GM19452 (cell line): Measurements from ENCODE around the gene RRP9.
A peak's percentile ranks its signal among the peaks of the same experiment; 100 is the strongest.

Experiments
- ATAC-seq: cut with Tn5 transposase; IDR thresholded peaks from one replicate; pipeline ENCODE4 v1.9.1; 2021; ENCODE audit not compliant: unreplicated experiment

Gene RRP9

DNA sequence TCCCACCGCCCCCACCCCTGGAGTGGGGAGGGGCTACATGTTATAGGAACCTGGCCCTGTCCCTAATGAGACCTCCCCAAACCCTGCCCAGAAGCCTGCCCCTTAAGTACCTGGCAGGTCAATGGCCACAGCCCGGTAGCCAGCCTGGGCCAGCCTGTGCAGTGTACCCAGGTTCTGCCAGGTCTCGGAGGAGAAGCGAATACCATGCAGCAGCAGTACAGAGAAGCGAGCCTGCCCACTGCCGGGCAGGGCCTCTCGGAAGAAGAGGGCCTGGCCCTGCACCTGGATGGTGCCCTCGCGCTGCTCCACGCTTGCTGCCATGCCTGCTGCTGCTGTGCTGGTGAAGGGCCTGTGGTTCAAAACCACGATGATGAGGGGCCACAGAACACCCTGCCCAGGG lies 29.6 kb upstream of the RRP9 start:
- no peak for ATAC-seq

DNA sequence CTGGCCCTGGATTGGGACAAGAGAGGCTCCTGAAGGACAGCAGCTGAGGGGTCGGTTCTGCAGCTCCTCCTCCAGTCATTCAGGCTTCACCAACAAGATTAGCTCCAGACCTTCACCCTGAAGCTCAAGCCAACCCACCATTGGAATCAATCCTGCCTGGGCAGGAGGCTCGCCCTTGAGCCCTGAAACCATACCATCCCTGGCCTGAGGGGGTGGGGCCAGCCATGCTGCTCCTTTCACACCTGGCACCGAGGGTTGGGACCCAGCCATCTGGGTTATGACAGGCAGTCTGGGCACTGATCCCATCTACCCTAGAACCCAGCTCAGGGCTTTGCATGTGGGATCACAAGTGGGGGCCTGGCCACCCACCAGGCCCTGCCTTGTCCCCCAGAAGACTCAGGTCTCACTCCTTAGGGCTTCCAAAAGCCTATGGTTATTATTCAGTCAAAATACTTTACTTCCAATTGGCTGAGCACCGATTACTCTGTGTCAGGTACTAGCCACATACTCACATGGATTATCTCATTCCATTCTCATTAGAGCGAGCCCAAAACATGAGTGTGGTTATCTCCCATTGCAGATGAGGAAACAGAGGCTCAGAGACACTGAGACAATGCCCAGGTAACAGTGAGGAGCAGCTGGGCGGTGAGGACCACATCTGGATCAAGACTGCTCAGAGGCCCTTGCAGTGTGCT lies 29.0 kb upstream of the RRP9 start:
- no peak for ATAC-seq

DNA sequence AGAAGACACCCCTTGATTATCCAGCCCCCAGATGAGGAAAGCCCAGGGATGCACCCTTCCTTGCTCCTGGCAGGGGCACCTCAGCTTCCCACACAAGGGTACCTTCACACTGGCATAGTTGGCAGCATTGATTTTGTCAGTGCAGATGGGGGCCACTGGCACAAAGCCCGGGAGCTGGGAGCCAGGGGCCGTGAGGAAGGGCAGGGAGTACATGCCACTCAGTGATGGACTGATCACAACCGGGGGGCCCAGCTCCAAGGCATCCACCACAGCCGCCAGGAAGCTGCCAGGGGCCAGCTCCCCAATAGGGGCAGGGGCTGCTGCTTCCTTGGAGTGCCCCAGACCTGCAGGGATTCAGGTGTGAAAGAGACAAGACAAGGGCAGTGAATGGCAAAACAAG lies 28.1 kb upstream of the RRP9 start:
- no peak for ATAC-seq

DNA sequence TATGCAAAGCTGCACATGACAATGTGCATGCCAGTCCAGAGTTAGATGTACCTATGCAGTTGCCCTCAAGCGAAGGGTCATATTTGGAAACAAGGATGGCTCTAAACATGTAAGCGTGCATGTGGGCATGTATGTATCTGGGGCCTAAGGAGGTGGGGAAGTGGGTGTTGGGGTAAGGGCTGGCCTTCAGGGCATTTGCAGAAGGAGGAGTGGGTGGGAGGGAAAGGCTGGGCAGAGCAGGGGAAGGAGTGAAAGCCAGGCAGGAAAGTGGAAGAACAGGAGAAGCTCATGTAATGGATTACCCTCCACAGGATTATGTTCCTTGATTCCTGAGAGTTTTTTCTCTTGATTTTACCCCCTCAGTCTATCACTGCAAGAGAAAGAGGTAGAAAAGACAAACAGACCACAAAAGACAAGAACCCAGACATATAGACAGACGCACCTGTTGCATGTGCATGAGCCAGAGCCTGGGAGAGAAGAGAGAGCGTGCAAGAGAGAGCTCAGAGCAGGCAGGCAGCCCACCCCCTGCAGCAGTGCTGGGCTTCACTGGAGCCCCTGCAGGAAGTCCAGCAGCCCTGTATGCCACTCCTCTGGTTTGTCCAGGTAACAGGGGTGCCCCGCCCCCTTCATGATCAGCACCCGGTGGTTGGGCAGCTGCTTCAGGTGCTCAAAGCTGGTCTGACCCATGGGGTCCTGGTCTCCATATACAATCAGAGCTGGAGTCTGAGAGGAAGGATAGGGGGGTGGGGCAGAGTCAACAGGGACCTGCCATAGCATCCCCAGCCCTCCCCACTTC lies 27.4 kb upstream of the RRP9 start:
- ATAC-seq: no peak

DNA sequence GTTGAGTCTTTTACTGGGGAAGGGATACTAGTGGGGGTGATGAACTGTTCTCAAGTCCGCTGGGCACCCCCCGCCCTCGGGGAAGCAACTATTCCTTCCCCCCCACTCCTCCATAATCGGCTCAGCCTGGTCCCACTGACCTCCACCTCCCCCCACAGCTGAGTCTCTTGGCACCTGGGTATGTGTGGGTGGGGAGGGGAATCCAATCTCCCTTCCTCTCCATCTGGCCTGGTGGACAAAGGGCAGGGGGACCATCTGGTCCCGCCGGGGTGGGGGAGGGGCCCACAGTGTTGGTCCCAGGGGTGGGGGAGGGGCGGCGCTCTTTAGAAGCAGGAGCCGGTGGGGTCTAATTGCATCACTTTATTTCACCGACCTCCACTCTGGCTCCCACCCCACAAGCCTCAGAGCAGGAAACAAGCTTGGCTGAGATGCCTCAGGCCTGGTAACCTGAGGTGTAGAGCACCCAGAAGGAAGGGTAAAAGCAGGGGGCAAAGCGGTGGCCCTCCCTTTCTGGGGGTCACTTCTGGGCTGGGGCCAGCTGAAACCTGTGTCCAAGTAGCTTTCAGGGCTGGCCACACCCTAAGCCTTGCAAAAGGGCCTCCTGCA lies 26.6 kb upstream of the RRP9 start:
- no peak for ATAC-seq

DNA sequence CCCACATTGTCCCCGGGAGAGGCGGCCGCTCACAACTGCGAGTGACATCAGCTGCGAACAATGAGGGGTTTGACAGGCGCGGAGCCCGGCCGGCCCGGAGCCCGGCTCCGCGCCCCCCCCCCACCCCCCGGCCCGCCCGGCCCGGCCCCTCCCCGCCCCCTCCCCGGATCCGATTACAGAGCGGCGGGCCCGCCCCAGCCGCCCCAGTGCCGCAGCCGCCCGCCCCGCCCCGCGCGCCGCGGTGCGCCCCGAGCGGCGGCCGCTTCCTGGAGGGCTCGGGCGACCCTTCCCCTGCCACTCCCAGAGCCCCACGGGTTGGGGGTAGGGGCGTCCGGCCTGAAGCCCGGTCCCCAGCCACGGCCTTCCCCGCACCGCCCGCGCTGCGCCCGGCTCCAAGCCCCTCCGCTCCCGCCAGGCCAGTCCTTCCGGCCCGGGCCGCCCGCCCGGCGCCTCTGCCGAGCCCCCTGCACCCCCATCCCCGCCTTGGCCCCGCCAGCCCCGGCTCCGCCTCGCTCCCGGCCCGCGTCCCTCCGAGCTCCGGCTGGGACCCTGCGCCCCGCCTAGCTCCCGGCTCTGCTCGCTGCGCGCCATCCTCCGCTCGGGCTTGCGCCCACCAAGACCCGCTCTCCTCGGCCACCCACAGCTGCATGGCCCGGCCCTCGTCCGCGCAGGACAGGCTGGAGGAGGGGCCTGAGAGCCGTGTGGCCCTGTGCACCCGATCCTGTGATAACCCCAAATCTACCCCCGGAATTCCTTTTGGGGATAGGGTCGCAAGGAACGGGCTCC lies 25.9 kb upstream of the RRP9 start, which contains the start of gene PCBP4:
PCBP4 (minus strand) TSS at position 71 of the 786 bp plus-strand sequence. CDS start 6,214 bp downstream, outside the sequence.
- peak; percentile 55 for ATAC-seq

DNA sequence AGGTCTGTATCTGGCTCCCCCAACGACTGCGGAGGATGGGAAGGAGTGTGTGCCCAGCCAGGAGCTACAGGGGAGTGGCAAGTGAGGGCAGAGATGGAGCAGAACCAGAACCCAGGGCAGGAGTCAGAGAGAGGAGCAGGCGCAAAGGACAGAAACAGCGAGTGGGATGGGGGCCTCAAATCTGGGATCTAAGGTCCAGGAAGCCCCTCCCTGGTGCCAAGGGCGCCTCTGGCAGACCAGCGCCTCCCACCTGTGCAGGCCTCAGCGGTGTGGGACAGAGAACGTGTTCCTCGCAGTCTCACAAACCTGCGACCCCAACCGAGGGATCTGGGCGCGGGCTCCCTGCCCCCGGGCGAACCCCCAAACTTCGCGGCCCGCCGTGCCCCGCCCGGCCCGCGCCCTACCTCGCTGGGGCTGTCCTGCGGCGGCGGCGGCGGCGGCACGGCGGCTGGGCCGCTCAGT lies 25.2 kb upstream of the RRP9 start:
- no peak for ATAC-seq

DNA sequence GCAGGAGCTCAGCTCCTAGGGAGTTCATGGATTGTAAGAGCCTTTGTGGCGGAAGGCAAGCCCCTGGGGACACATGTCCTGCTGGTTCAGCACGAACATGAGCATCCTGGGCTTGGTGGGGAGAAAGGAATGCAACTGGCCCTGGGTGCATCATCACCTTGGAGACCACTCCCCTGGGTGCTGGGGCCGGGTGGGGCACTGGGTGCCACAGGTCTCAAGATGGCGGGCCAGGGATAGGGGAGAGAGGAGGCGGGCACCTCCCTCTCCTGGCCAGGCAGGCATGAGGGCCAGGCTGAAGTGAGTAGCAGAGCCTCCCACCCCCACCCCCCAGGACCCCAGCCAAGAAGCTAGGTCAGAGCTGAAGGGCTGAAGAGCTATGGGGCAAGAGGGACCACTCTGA lies 24.8 kb upstream of the RRP9 start:
- no peak for ATAC-seq

DNA sequence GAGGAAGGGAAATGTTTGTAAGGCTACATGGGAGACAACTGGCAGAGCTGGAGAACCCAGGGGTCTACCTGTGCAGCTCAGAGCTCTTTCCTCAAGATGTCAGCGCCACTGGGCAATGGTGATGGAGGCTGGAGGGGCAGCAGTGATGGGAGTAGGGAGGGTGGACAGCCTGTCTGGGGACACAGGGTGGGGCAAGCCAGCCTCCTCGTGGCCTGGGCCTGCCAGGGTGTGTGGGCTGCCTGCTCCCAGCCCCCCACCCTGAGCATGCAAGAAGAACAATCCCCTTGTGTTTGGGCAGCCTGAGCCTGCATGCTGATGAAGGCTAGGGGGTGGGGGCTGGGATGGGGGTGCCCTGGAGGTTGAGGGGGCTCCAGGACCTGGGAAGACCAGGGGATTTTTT lies 24.3 kb upstream of the RRP9 start:
- ATAC-seq: no peak

DNA sequence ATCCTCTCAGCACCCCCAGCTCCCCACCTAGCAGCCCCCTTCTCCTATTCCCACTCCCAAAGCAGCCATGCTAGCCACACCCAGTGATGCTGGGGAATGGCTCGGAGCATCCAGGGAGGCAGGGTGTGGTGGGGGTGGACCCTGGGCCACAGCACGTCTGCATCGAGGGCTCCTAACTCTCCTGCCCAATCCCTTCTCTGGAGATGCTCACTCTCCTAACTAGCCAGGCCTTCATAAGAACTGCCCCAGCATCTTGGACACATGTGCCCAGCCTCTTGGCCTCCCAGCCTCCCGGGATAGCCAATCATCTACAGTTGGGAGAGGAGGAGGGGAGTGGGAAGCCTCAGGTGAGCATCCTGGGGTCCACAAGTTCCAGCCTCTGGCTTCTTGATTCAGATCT lies 22.8 kb upstream of the RRP9 start:
- no peak for ATAC-seq

DNA sequence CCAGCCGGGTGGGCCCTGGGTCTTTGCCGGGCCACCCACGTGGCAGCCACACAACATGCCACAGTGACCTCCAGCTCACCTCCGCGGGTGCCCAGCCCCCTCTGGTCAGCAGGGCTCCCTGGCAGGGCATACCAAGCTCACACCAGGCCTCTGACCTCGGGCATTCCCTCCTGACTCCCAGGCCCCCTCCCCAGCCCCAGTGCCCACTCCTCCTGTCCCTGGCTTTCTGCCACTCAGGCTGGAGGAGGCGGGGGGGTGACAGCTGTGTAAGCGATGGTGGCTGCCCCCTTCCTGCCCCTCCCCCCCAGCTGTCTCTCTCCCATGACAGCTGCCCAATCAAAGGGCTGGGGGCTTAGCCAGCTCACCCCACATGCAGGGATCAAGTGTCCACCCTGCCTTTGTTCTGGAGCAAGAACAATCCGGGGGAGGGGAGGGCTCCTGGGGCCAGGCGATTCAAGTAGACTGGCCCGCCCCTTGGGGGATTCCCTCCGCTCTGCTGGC lies 22.3 kb upstream of the RRP9 start:
- ATAC-seq: no peak

DNA sequence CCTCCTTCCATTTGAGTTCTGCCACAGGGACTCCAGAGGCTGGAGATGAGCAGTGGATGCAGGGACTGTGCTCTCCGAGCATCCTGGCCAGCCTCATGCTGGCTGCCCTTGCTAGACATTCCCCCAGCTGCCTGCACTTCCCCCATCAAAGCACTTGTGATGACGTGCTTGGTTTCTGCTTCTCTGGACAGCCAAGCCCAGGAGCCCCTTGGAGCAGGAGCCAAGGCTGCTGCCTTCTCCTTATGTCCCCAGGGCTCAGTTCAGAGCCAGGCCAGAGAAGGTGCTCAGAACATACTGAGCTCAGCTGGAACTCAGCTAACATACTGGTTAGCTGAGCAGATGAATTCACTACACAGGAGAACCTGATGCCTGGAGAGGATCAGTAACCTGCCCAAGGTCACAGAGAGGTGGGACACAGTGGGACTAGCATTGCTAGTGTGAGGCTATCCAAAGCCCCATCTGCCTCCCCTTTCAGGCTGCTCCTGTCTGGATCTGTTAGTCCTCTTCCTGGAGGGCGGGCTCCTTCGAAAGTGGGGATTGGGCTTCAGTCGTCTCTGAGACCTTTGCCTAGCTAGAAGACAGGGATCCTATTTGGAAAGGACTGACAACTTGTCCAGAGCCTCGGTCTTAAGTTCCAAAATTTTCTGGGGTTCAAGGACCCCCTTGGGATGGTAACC lies 21.3 kb upstream of the RRP9 start:
- ATAC-seq: no peak

DNA sequence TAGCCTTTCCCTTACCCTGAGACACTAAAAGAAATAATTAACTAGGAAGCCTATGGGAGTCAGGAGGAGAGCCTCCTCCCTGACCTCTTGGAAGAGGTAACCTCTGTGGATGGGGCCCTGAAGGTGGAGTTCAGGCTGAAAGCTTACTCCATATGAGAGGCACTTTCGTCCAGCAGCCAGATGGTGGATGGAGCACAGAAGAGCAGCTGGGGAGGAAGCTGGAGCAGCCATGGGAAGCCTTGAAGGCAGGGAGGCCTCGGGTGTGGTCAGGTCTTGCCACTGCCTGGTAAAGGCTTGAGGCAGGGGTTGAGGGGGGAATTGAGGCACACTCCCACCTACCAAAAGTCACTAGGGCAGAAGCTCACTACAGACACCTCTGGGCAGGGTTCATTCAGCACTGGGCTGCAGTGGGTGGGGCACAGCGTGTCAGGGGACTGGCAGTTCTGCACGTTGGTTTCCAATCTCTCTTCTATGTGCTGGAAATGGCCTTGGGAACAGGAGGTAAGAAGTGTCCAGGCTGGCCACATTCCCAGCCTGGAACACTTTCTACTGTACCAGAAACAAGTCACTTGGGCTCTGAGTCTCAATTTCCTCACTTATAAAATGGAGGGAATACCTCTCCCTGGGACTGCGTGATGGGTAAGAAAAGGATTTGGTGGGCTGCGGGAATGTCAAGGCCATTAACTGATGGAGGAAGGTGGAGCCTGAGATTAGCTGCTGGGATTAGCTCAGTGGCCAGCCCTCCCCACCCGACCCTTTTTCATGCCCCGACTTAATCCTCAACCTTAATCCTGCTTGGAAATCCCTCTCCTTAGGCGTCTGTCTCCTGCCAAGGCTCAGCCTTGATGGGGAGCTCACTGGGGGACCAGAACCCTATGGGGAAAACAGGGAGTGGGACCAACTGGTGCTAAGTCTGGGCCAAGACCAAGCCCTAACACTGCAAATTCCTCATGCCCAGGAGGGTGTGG lies 20.2 kb upstream of the RRP9 start:
- ATAC-seq: no peak

DNA sequence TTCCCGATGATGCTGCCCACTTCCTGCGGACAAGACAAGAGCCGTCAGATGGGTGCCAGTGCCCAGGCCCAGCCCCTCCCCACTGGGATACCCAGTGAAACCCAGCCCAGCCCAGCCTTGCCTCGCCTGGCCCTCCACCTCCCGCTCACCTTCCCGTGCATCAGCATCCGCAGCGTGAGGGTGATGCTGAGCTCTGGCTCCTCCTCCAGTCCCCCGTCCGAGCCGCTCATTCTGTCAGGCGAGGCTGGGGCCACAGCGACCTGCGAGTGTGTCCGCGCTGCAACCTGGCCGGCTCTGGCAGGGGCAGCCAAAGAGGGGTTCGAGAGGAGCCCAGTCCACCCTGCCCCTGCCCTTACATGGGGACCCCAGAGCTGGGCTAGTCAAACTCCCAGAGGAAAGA lies 19.3 kb upstream of the RRP9 start:
- no peak for ATAC-seq

DNA sequence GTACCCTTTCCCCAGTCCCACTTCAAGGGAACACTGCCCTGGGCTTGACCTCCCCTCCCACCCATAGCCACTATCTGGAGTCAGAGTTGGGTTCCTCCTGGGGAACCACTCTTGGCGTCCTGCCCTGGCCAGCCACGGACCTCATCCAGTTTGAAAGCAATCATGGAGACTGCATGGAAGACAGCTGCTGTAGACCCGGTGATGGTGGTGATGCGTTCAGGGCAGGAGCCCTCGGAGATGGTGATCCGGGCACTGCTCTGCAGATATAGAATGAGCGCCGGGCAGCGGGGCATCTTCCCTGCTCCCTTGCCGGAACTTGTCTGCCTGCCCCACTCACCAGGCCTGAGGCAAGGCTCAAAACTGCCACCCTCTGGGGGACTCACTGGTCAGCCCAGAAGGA lies 18.7 kb upstream of the RRP9 start:
- ATAC-seq: no peak

DNA sequence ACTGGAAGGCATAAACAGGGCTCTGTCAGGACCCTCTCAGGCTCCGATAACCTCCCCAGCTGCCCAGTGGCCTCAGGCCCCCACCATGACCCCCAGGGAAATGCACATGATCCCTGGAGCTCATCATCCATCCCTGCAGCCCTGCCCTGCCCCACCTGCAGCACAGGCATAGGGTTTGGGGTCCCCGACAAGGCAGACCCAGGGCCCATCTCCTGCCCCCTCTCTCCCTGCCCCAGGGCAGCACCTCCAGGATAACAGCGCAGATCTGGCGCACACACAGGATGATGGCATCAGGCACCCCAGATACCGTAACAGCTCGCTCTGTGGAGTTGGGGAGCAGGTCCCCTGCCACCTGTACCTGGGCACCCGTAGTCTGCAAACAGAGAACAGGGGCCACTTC lies 17.9 kb upstream of the RRP9 start:
- ATAC-seq: no peak

DNA sequence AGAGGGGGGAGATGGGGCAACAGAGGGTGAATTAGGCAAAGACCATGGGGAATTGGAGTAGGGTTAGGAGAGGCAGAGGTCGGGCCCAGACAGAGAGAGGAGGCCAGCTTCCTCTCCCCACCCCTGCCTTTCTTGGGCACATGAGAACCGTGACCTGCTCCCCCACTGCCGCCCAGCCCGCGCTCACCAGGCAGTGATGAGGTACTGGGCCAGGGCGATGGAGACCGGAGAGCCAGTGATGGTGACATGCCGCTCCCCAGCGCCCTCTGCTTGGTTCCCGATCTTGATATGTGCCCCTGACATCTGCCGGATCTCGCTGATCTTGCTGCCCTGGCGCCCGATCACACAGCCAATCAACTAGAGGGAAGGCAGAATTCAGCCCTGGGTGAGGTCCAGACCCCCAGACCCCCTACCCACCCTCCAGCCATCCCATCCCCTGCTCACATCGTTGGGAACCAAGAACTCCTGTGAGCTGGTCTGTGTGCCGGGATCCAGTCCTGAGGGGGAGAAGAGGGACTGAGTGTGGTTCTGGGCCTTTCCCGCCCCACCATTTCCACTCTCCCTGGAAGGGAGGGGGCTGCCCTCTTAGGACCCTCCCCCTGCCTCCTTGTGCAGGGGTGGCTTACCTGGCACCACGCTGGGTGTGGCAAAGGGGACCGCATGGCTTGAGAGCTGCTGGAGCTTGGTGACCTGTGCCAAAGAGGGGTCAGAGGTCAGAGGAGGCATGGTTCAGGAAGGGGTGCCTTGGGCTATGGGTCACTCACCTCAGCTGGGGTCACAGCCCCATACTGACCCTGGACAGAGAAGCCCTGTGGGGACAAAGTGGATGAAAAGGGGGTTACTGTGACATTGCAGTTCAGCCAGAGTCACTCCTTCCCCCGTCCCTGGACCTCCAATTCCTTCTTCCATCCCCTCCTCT lies 17.2 kb upstream of the RRP9 start:
- no peak for ATAC-seq

DNA sequence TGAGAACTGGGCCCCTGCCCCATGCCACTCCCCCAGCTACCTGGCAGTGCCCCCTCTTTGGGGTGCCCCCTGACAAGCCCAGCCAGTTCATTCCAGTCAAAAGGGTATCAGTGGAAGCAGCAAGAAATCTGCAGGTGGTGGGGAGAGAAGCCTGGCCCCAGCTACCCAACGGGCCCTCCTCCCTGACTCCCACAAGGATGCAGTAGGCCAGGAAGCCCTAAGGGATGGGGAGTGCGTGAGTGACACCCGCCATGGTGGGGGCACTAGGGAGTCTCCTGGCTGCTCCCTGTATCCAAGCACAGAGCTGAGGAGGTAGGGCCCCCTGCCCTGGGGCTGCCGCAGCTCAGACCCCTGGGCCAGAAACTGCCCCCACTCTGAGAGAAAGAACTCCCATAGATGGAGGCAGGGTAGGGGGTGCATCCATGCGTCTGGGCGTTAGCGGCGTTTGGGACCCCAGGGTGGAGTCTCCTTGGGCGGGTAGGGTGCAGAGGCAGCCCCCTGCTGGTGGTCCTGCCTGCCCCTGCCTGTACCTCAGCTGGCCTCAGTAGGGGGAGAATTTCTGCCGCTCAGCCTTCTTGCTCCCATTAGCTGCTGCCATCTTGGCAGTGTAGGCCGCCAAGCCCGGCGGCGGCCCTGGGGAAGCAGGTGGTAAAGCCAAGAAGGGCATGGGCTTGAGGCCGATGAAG lies 16.0 kb upstream of the RRP9 start:
- no peak for ATAC-seq
